HepG2 (cell line): ENCODE results near the gene HOXA11. TPM values are rescaled to one million over a fixed set of nuclear protein-coding genes. Genes with fewer than 3 reads are reported as not detected.

Experiments
- ATAC-seq: fragments of 200-7000 bp; cut with Tn5 transposase; 3 replicates; pipeline ENCODE4 v1.9.1; 2020; ENCODE audit warnings: mild to moderate bottlenecking, moderate library complexity
- BruUV-seq: library from RNA; stranded (reverse); fragments of 400-500 nt; replicated peaks from 2 replicates; lab custom pipeline; 2021; lab: Mats Ljungman, UMichigan
- CTCF ChIA-PET: fragments of 300-600 bp; formaldehyde crosslinking; extraction: SDS; loops from one replicate; lab custom pipeline; 2021; ENCODE audit warnings: low total read pairs, inconsistent platforms, low intra/inter-chr PET ratio; lab: Yijun Ruan, JAX
- POLR2A ChIA-PET: fragments of 350-600 bp; sonication (Branson Sonifier 250); formaldehyde crosslinking; loops from one replicate; lab custom pipeline; 2020; ENCODE audit warnings: antibody characterized with exemption, inconsistent platforms; lab: Yijun Ruan, JAX
- DNase-seq: peaks from one replicate; pipeline ENCODE4 v3.0.0-alpha.2; 2015; ENCODE audit warnings: low spot score
- FAIRE-seq: peaks from 3 replicates; lab custom pipeline; 2011; peaks lifted over from hg19 to GRCh38; lab: Jason Lieb, UNC
- H2AFZ ChIP-seq: one replicate; pipeline ENCODE4 v1.6.1; 2011; ENCODE audit warnings: low read length, inconsistent platforms
- H3K27ac ChIP-seq: fragments of 300-600 bp; 3 replicates; pipeline ENCODE4 v1.8.0; 2011; ENCODE audit warnings: mixed run types, mild to moderate bottlenecking, mixed read lengths, low read length, inconsistent platforms; ENCODE audit not compliant: insufficient read depth; ENCODE audit errors: extremely low read length
- H3K27me3 ChIP-seq, 2 experiments: fragments of 200-600 bp in 1 of 2; 2 replicates in 1 of 2; 3 replicates in 1 of 2; pipeline versions ENCODE4 v1.6.0 to v1.8.0; 2011; ENCODE audit warnings: low read length in 2 of 2, mild to moderate bottlenecking in 2 of 2, moderate library complexity in 2 of 2, inconsistent platforms in 1 of 2; ENCODE audit not compliant: insufficient read depth in 2 of 2, control insufficient read depth in 1 of 2
- H3K36me3 ChIP-seq, 2 experiments: fragments of 200-600 bp in 1 of 2; replicated peaks in 1 of 2; 2 replicates in 1 of 2; 3 replicates in 1 of 2; pipeline versions ENCODE4 v1.5.1 to v1.8.0; 2011; ENCODE audit warnings: low read length in 2 of 2, inconsistent platforms in 1 of 2; ENCODE audit not compliant: insufficient read depth in 2 of 2, control insufficient read depth in 1 of 2
- H3K4me1 ChIP-seq: 2 replicates; pipeline ENCODE4 v1.5.1; 2012; ENCODE audit warnings: low read length, inconsistent platforms; ENCODE audit not compliant: insufficient read depth
- H3K4me2 ChIP-seq: 2 replicates; pipeline ENCODE4 v1.6.0; 2011; ENCODE audit warnings: low read depth, low read length, inconsistent platforms
- H3K4me3 ChIP-seq, 3 experiments: fragments of 200-600 bp in 1 of 3; sonication (generic), shearing (Covaris generic) in 1 of 3; replicated peaks in 1 of 3; 2 replicates each; pipeline ENCODE4 v1.5.1; 2011 to 2016; ENCODE audit warnings: low read length in 3 of 3, inconsistent platforms in 2 of 3, low read depth in 2 of 3, mild to moderate bottlenecking in 2 of 3, control low read depth in 1 of 3, mixed read lengths in 1 of 3; ENCODE audit not compliant: insufficient read depth in 1 of 3
- H3K79me2 ChIP-seq: one replicate; pipeline ENCODE4 v1.6.1; 2011; ENCODE audit warnings: low read length, inconsistent platforms; ENCODE audit not compliant: insufficient read depth
- H3K9ac ChIP-seq: 2 replicates; pipeline ENCODE4 v1.6.0; 2011; ENCODE audit warnings: mild to moderate bottlenecking, low read depth, low read length, inconsistent platforms; ENCODE audit not compliant: insufficient read depth
- H3K9me3 ChIP-seq: 2 replicates; pipeline ENCODE4 v1.5.1; 2012; ENCODE audit warnings: mild to moderate bottlenecking, low read length
- H4K20me1 ChIP-seq: 2 replicates; pipeline ENCODE4 v1.6.0; 2011; ENCODE audit warnings: inconsistent platforms, mild to moderate bottlenecking, low read length, moderate library complexity; ENCODE audit not compliant: insufficient read depth
- EP300 ChIP-seq, 3 experiments: sonication (generic) in 1 of 3; formaldehyde crosslinking in 1 of 3; IDR thresholded peaks; 2 replicates each; pipeline versions ENCODE4 v1.5.1 to v1.6.1; 2011 to 2020; ENCODE audit warnings: low read depth in 2 of 3, low read length in 2 of 3, borderline replicate concordance in 1 of 3, improper control_type of control experiment in 1 of 3, mild to moderate bottlenecking in 1 of 3, missing genetic modification reagents in 1 of 3, moderate library complexity in 1 of 3
- FOXO1 ChIP-seq: sonication (generic); formaldehyde crosslinking; IDR thresholded peaks from 2 replicates; pipeline ENCODE4 v1.4.0; 2020; ENCODE audit warnings: missing genetic modification reagents
- HNF4A ChIP-seq: sonication (generic); formaldehyde crosslinking; IDR thresholded peaks from 2 replicates; pipeline ENCODE4 v1.4.0; 2020; ENCODE audit warnings: missing genetic modification reagents
- PLRG1 ChIP-seq: fragments of 450-650 bp; conservative IDR thresholded peaks from 2 replicates; pipeline ENCODE4 v1.6.1; 2016
- RAD51 ChIP-seq: fragments of 450-650 bp; IDR thresholded peaks from 2 replicates; pipeline ENCODE4 v1.6.1; 2016; ENCODE audit warnings: borderline replicate concordance
- SP140L ChIP-seq: sonication (generic); formaldehyde crosslinking; IDR thresholded peaks from 2 replicates; pipeline ENCODE4 v1.4.0; 2020; ENCODE audit warnings: missing genetic modification reagents, borderline replicate concordance
- ZC3H4 ChIP-seq: sonication (generic); formaldehyde crosslinking; IDR thresholded peaks from 2 replicates; pipeline ENCODE4 v1.4.0; 2020; ENCODE audit warnings: missing genetic modification reagents, borderline replicate concordance
- ZFP41 ChIP-seq: sonication (generic); formaldehyde crosslinking; IDR thresholded peaks from 2 replicates; pipeline ENCODE4 v1.4.0; 2020; ENCODE audit warnings: mild to moderate bottlenecking, missing genetic modification reagents, borderline replicate concordance
- ZNF17 ChIP-seq: sonication (generic); formaldehyde crosslinking; IDR thresholded peaks from 2 replicates; pipeline ENCODE4 v1.5.0; 2020; ENCODE audit warnings: mild to moderate bottlenecking, missing genetic modification reagents
- ZNF253 ChIP-seq: sonication (generic); formaldehyde crosslinking; IDR thresholded peaks from 2 replicates; pipeline ENCODE4 v1.8.0; 2022; ENCODE audit warnings: mild to moderate bottlenecking, missing genetic modification reagents, borderline replicate concordance
- ZNF550 ChIP-seq: sonication (generic); formaldehyde crosslinking; IDR thresholded peaks from 2 replicates; pipeline ENCODE4 v1.4.0; 2020; ENCODE audit warnings: mild to moderate bottlenecking, missing genetic modification reagents, borderline replicate concordance
- ZNF598 ChIP-seq: sonication (generic); formaldehyde crosslinking; IDR thresholded peaks from 2 replicates; pipeline ENCODE4 v1.5.1; 2020; ENCODE audit warnings: mild to moderate bottlenecking, missing genetic modification reagents, borderline replicate concordance
- ZZZ3 ChIP-seq: sonication (generic); formaldehyde crosslinking; IDR thresholded peaks from 2 replicates; pipeline ENCODE4 v1.4.0; 2020; ENCODE audit warnings: missing genetic modification reagents, mild to moderate bottlenecking, borderline replicate concordance
- WGBS: methylation state at CpG from one replicate; pipeline ENCODE4 v1.1.6; 2017; ENCODE audit warnings: low lambda C conversion rate; 5-methylcytosine and 5-hydroxymethylcytosine counted together
- in situ Hi-C: cut with HindIII; loops from 2 replicates; pipeline ENCODE4 v1.10.0; 2017; ENCODE audit warnings: low pct_unique_long_range_greater_than_20kb; ENCODE audit not compliant: extremely low pct_ligation_motif_present
- intact Hi-C: fragments of 100-400 bp; cut with micrococcal nuclease; formaldehyde crosslinking; loops from one replicate; pipeline ENCODE4 v1.10.0; 2022; ENCODE audit not compliant: unreplicated experiment
- polyA plus RNA-seq, 8 experiments: library from polyadenylated mRNA; depleted of rRNA in 3 of 8; stranded (reverse) in 7 of 8; unstranded in 1 of 8; fragments of >200 nt; fragmentation: Illumina TruSeq in 4 of 8; extraction: Trizol in 4 of 8; gene quantifications; 2 replicates each; pipeline versions ENCODE4 v1.2.1 to v1.2.3, GENCODE V29; 2011 to 2016; ENCODE audit warnings: low read depth in 4 of 8, missing spikeins in 1 of 8, mixed read lengths in 1 of 8; ENCODE audit not compliant: insufficient read depth in 1 of 8
- total RNA-seq, 5 experiments: library from RNA; depleted of rRNA; stranded (reverse); fragments of >200 nt; fragmentation: Illumina TruSeq; extraction: Trizol; gene quantifications; 2 replicates each; pipeline ENCODE4 v1.2.3, GENCODE V29; 2016; ENCODE audit warnings: low read depth in 1 of 5
- TF ChIP-seq, protein P1 (sequence below): sonication (generic); formaldehyde crosslinking; IDR thresholded peaks from 2 replicates; pipeline ENCODE4 v1.8.0; 2022; ENCODE audit warnings: mild to moderate bottlenecking, missing genetic modification reagents; ENCODE audit not compliant: insufficient replicate concordance

Gene HOXA11
- total and polyA plus RNA-seq, 2 of the 13 experiments (the other 11 are each of a cell fraction or from before 2014, with no cell fraction given), result not detected

DNA sequence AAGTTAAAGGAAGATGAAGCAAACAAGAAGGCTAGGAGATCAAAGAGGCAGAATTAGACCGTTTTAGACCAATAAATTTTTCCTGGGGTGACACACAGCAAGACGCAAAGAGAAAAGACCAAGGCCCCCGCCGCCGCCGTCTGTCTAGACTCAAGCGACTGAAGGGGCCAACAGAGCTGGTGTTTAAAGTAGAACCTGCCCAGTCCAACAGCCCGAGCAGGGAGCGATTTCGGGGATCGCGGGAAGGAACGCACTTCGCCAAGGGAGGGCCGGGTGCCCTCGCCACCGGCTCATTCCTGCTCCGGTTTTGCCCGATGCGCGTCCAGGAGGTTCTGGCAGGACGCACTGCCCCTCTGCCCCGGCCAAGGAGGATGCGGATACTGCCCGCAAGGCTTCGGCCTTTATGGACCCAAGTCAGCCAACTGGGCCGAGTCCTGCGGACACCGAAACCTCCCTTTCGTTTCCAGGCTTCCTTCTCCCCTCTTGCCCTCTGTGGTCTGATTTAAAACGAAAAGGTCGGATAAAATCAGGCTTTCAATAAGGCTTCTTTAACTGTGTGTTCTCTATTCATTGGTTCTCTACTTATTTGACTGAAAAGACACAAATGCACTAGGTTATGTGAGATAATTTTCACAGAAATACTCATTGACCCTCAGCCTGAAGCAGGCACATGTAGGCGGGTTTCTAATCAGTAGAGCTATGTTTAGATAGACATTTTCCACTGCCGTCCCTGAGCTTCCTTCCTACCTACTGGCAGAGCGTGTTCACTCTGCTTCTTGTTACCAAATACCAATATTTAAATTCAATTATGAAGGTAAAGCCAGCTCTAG is 26.4 kb downstream of the HOXA11 start:
- no TSS peak for BruUV-seq
- CTCF ChIA-PET, result no interaction called here
- no peak overlapping the region for H2AFZ ChIP-seq
- no peaks in the 10 kb centered on the region for H3K36me3 ChIP-seq
- POLR2A ChIA-PET, result no interaction called here
- H3K27ac ChIP-seq, result no peak overlapping the region
- 80% methylated on average over 35 of the region's 35 CpGs for WGBS
- in situ Hi-C loops, result loop anchor here (5.0 to 25.0 kb wide), 2 partner anchors 791 to 1071 kb away; no protein-coding TSS in a partner anchor
- TF ChIP-seq ZNF17 (CRISPR knock-in tag) (no peak), EP300 (IDR thresholded peaks at IDR 0.05; ENCODE audit: low read depth in 2 of 2, low read length in 2 of 2) (no peak), EP300 (CRISPR knock-in tag; IDR thresholded peaks at IDR 0.05; ENCODE audit: borderline replicate concordance) (no peak), ZFP41 (CRISPR knock-in tag) (no peak), SP140L (no peak)
- H3K4me3 ChIP-seq, result no peak overlapping the region
- intact Hi-C loops, result no loop called here
- ATAC-seq (no peak), FAIRE-seq (no peak), DNase-seq (no peak)
- H3K4me2 ChIP-seq, result no peak overlapping the region
- no peaks in the 10 kb centered on the region for H3K9me3 ChIP-seq
- no peak overlapping the region for H3K9ac ChIP-seq
- H3K27me3 ChIP-seq, result peaks cover 6 to 44% of the 10 kb centered on the region in 2 experiments
- H3K79me2 ChIP-seq, result no peaks in the 10 kb centered on the region
- H4K20me1 ChIP-seq, result no peaks in the 10 kb centered on the region
- peaks cover 19% of the 10 kb centered on the region for H3K4me1 ChIP-seq

DNA sequence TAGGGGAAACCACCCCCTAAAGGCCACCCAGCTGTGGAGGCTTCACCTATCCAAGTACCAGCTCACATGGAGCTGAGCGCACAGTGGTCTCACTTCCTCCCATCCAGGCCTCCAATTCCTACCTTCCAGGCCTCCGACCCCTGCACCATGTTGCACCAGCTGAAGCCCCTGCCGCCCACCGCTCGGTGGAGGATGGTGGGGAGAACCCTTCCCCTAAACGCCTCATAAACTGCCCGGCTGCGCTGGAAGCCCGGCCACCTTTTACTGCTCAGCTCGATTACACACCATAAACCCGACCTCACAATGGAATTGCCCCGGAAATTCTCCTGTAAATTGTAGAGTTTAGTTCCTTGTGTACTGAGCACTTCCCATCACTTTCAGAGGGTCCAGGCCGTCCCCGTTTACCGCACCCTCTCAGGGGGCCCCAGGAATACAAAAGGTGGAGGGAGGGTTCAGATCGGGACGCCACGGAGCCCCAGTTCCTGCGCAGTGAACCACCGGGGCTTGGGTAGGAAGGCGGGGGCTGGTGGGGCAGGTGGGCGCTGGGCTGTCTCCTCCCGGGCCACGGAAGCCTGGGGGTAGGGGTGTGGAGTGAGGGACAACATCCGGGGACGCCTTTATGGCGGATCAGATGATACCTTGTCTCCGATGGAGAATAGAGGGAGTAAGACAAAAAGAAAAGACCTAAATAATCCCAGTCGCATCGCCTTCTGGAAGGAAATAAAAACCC is 27.2 kb downstream of the HOXA11 start:
- Histone ChIP-seq H3K9me3 (no peaks in the 10 kb centered on the region), H3K79me2 (no peaks in the 10 kb centered on the region), H2AFZ (no peak overlapping the region), H3K4me1 (peaks cover 19% of the 10 kb centered on the region), H3K9ac (no peak overlapping the region), H4K20me1 (no peaks in the 10 kb centered on the region), H3K4me3 (no peak overlapping the region), H3K27me3 (peaks cover 6 to 46% of the 10 kb centered on the region in 2 experiments), H3K36me3 (no peaks in the 10 kb centered on the region), H3K4me2 (no peak overlapping the region), H3K27ac (no peak overlapping the region)
- ChIA-PET POLR2A (no interaction called here), CTCF (no interaction called here)
- FAIRE-seq (no peak), DNase-seq (no peak), ATAC-seq (no peak)
- in situ Hi-C loops (loop anchor here (5.0 to 25.0 kb wide), 2 partner anchors 791 to 1071 kb away; no protein-coding TSS in a partner anchor), intact Hi-C loops (no loop called here)
- no TSS peak for BruUV-seq
- WGBS, result 80% methylated on average over 30 of the region's 30 CpGs
- TF ChIP-seq PLRG1 (no peak), FOXO1 (CRISPR knock-in tag) (no peak), RAD51 (no peak), ZNF253 (CRISPR knock-in tag) (no peak), ZNF598 (CRISPR knock-in tag) (no peak), ZZZ3 (CRISPR knock-in tag) (no peak), HNF4A (CRISPR knock-in tag) (no peak), ZC3H4 (CRISPR knock-in tag) (no peak), ZNF550 (CRISPR knock-in tag) (no peak)
- TF ChIP-seq, protein P1, sequence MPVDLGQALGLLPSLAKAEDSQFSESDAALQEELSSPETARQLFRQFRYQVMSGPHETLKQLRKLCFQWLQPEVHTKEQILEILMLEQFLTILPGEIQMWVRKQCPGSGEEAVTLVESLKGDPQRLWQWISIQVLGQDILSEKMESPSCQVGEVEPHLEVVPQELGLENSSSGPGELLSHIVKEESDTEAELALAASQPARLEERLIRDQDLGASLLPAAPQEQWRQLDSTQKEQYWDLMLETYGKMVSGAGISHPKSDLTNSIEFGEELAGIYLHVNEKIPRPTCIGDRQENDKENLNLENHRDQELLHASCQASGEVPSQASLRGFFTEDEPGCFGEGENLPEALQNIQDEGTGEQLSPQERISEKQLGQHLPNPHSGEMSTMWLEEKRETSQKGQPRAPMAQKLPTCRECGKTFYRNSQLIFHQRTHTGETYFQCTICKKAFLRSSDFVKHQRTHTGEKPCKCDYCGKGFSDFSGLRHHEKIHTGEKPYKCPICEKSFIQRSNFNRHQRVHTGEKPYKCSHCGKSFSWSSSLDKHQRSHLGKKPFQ (CRISPR knock-in tag), result no peak
